ENCODE results near the gene LYL1.

Gene LYL1

GRCh38 chr19:13128583-13128982 lies 25.9 kb upstream of the LYL1 start:
- no peak for DNase-seq

DNA sequence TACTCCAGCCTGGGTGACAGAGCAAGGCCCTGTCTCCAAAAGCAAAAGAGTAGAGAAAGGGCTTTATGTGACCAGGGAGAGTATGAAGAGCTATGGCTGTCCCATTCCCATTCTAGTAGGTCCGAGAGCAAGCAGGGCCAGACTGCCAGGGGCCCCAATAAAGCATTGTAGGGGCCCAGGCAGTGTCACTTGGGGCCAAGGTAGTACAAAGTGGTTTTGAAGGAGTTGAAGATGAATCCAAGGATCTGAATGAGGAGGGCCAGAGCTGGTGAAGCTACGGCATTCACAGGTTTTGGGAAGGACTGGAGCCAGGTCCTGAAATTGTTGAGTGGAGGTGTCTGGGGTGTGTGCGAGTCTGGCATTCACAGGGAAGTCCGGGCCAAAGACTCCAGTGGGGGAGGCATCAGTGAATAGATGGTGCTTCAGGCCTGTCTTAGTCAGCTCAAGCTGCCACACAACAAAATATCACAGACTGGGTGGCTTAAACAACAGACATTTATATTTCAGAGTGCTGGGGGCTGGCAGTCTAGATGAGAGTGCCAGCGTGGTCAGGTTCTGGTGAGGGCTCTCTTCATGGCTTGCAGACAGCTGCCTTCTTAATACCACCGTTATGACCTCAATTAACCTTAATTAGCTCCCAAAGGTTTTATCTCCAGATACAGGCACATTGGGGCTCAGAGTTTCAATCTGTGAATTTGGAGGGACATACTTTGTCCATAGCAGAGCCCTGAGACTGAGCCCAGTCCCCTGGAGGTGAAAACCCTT lies 25.3 kb upstream of the LYL1 start:
- no peak for DNase-seq

DNA sequence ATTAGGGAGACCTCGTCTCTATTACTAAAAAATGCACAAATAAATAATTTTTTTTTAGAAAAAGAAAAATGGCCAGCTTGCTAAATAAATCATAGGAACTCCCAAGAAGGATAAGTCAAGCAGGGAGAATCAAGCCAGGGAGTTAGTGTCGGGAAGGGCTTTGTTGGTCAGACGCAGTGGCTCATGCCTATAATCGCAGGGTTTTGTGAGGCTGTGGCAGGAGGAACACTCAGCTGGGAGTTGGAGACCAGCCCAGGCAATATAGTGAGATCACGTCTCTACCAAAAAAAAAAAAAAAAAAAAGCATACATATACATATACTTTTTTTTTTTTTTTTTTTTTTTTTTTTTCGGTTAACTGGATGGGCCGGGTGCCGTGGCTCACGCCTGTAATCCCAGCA lies 24.4 kb upstream of the LYL1 start:
- DNase-seq = peak; percentile 46

GRCh38 chr19:13122980-13123957 lies 20.6 kb upstream of the LYL1 start:
- DNase-seq = no peak

- no peak for DNase-seq
Measured at GRCh38 chr19:13122275-13122878, 19.7 kb upstream of the LYL1 start.

DNA sequence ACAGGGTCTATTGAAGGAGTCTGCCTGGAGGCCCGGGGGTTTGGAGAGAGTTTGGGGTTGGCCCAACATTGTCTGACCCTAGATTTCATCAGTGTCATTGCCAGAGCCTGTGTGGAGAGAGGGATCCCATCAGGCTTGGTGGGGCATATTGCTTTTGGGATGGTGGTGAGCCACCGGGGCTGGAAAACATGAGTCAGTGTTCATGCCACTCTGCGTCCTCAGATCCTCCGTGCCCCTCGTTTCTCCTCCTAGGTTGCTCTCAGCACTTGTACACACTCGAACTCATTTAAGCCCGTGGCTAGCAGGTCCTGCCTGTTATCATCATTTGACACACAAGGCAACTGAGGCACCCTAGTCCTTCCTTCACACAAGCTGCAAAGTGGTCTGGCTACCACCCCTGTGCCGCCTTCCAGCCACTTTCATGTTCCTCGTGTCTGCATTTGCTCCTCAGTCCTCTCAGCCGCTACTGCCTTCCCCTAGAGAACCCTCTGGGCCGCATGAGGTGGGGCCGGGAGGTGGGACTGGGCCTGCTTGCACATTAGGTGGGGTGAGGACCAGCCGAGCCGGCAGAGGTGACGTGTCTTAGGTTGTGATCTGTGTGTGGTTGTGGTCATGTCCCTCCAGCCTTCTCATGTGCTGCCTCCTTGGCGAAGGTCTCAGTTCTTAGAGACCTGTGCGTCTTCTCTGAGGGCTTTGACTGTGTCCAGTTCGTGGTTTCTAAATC lies 19.1 kb upstream of the LYL1 start:
- DNase-seq = no peak

GRCh38 chr19:13120817-13121216 lies 18.2 kb upstream of the LYL1 start:
- no peak for DNase-seq

DNA sequence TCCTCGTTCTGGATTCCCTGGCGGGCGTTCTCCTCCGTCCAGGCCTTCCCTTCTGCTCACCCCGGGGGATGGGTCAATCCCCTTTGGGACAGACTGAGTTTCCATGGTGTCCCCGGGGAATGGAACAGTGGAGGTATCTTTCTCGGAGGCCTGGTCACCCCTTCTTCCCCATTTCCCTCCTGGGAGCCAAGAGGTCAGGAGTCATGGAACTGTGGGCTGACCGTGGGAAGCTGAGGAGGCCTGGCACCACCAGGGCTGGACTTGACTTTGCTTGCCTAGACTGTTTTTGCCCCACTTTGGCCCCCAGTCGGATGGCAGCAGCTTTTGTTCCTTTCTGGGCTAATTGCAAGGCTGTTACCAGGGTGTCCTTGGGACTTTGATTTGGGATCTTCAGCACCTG lies 17.4 kb upstream of the LYL1 start:
- no peak for DNase-seq

DNA sequence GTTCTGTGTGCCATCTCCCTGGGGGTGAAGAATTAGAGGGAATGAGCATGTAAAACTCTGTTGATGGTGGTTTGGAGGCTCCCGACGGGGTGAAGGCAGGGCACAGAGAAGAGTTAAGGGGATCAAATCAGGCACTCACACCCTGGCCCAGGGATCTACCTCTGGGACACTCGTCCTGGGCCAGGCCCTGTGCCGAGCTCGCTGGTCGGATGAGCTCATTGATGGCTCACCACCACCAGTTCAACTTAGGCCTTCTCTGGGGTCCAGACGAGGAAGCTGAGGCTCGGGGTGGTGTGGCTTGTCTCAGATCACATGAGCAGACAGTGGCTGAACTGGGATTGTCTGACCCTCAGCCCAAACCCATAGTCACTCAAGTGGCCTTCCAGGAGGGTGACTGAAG lies 17.0 kb upstream of the LYL1 start:
- no peak for DNase-seq

- peak; percentile 44 for DNase-seq
Measured at GRCh38 chr19:13118424-13119193, 16.0 kb upstream of the LYL1 start.

DNA sequence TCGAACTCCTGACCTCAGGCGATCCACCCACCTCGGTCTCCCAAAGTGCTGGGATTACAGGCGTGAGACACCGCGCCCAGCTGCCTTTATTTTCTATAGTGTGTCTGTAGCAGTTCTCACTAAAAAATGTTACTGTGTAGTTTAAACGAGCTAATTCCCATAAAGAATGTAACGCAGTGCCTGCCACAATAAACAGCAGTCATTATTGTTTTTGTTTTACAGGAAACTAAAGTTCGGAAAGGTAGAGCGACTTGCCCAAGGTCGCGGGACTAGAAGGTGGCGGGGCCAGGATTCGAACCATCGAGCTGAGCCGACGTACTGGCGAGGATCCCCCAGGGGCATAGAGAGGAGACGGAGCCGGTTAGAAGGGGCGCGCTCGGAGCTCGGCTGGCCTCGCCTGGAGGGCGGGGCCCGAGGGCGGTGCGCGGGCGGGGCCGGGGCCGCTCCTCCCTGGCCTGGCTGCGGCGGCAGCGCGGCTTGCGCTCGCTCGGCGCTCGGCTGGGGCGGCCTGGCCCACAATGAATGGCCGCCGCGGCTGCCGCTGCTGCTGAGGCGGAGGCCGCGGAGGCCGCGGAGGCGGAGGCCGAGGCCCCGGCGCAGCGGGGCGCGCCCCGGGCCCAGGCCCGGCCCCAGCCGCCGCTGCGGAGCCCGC lies 15.2 kb upstream of the LYL1 start, which contains the start of gene NACC1:
Gene NACC1 (plus strand): TSS at position 493 of the 652 bp plus-strand sequence. CDS start 16,944 bp downstream, outside the sequence.
- DNase-seq = peak; percentile 88

DNA sequence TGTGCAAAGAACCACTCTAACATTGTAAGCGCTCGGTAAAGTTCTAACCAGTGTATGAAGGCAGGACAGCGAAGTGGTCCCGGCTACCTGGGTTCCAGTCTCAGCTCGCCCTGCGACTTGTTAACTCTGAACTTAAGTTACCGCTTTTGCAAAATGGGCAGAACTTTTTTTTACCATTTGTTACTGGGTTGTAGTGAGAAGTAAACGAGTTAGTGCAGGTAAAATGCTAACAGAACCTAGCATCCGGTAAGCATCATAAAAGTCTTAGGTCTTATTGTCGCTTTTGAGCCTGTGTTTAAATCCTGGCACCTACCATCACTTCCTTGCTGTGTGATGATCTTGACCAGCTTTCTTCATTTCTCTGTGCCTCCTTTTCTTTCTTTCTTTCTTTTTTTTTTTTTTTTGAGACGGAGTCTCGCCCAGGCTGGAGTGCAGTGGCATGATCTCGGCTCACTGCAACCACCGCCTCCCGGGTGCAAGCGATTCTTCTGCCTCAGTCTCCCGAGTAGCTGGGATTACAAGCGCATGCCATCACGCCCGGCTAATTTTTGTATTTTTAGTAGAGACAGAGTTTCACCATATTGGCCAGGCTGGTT lies 14.6 kb upstream of the LYL1 start:
- no peak for DNase-seq

DNA sequence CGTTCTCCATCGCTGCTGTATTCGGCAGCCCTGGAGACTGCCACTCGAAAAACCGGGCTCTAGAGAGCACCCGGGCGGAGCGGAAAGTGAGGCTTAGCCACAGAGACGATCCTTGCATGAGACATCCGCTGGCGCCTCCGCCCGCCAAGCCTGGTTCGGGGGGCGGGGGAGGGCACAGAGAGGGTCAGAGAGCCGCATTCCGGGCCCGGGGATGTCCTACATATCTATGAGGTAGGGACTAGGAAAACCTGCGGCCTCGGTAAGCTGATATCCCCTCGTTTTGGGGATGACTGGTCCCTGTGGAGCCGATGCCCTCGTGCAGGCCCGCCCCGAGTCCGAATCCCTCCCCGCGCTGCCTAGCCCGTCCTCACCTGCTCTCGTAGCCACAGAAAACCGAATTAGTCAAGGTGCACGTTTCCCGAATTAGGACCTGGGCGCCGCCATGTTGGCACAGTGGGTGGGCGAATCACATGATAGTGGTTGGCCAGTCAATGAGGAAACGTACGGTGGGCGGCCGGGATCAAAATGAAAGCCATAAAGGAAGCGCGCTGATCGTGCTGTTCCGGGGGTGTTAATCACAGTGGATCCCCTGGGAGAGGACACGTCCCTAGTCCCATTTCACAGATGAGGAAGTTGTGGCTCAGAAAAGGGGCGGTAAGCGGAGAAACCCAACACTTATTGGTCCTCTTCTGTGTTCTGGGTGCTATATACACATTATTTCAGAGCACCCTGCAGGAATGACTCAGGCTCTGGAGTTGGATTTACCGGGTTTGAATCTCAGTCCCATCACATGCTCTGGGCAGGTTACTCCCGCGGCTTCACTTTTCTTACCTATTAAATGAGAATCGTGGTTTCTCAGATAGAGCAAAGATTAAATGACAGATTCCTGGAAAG lies 13.9 kb upstream of the LYL1 start, which contains the start of gene TRMT1:
Gene TRMT1 (minus strand): TSS at position 459 of the 894 bp plus-strand sequence. CDS start 341 bp downstream, at position 118.
- DNase-seq = peak; percentile 93

DNA sequence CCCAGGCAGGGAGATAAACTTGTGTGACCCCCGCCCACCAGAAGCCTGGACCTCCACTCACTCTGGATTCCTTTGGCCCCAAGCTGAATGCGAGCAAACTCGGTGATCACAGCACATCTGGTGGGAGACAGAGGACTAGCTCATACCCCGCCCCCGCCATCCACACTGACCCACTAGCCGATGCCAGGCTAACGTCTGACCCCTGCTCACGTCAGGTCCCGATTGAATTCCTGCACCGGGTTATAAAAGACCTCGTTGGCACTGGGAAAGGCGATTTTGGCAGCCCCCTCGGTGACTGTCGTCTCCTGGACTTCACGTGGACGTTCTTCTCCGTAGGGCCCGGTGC lies 13.3 kb upstream of the LYL1 start:
- DNase-seq = no peak

GRCh38 chr19:13112555-13112954 lies 9.9 kb upstream of the LYL1 start:
- DNase-seq = no peak

- DNase-seq = no peak
Measured at GRCh38 chr19:13110099-13110610, 7.5 kb upstream of the LYL1 start.

DNA sequence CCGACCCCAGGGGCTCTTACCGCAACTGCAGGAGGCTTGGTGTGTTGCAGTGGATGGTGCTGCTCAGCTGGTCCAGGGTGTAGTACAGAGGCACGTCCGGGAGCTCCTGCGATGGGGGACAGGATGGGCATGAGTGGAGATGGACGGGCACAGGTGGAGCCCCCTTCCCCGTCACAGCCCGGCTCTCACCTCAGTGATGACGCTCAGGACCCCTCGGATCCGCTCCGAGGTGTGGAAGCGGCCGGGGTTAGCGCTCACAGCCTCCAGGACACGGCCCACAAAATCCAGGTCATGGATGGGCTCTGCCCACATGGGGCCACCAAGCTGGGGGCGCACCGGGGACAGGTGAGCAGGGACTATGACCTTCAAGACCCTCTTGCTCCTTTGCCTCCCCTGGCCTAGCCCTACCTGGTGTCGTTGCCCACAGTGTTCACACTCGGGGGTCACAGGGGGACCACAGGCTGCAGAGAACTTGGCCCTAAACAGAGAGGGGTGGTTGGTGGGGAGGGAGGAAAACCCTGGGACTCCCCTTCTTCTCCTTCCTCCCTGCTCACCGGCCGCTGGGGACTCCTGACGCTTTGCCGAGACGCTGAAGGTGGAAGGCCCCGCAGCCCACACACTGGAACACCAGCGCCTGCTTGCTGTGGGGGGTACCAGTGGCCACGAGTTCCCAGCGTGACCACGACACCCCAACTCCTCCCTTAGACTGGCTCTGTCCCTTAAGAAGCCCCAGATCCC lies 6.9 kb upstream of the LYL1 start:
- DNase-seq = no peak

DNA sequence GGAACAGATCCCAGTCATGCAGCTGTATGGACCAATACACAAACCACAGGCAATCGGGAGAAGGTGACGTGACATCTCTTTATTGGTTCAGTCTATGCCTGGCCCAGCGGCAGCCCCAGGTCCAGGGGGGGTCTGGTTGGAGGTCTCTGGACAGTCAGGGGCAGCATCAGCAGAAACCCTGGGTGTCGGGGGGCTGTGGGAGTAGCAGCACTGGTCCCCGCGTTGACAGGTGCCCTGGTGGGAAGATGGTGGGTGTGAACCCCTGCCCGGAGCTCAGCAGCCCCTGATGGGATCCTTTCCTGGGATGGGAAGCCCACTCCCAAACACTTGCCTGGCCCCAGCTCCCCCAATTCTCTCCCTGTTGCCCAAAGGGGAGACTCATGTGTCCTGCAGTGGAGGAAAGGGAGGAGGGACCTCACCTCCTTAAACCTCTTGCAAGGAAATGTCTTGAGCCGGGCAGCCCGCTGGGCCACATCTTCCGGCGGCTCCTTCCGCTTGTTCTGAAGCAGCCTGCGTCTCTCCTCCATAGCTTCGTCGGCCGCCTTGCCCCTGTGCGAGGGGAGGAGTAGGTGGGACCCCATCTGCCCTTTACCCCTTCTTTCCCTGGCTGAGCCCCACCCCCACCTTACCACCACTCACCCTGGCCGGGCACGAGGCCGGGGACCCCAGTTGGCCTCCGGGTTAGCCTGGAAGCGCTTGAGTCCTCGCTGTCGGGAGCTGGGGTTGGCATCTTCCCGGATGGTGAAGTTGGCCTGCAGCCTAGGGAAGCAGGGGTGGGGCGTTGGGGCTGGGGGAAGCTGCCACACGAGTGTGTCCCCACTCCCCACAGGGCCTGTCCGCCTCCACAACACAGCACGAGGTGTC lies 2.4 kb upstream of the LYL1 start:
- DNase-seq = no peak

Measured in fibroblast of upper back skin (primary cell).